Testis (tissue), 3 donors: ENCODE data around the gene EHHADH. TPM values are rescaled to one million over a fixed set of nuclear protein-coding genes. Genes with fewer than 3 reads are reported as not detected.
A peak's percentile ranks its signal among the peaks of the same experiment; 100 is the strongest.

ENCODE experiments used
- DNase-seq: peaks from one replicate; pipeline ENCODE4 v3.0.0-alpha.2; 2019
- H3K27ac ChIP-seq, 2 donors: fragments of 200-600 bp; sonication (generic); one replicate each; pipeline ENCODE4 v1.5.1; 2019
- H3K27me3 ChIP-seq: fragments of 200-600 bp; sonication (generic); one replicate; pipeline ENCODE4 v1.5.1; 2019
- H3K36me3 ChIP-seq: fragments of 200-600 bp; sonication (generic); one replicate; pipeline ENCODE4 v1.5.1; 2017; ENCODE audit warnings: low read depth; ENCODE audit errors: missing control alignments
- H3K4me1 ChIP-seq: fragments of 200-600 bp; sonication (generic); one replicate; pipeline ENCODE4 v1.5.1; 2019
- H3K4me3 ChIP-seq, 2 donors: fragments of 200-600 bp; sonication (generic); one replicate each; pipeline ENCODE4 v1.5.1; 2017 to 2019
- H3K9me3 ChIP-seq: fragments of 200-600 bp; sonication (generic); one replicate; pipeline ENCODE4 v1.5.1; 2017
- CTCF ChIP-seq, 3 experiments: fragments of 450-650 bp in 2 of 3; fragments of 200-600 bp in 1 of 3; sonication (generic) in 1 of 3; IDR thresholded peaks; one replicate each; pipeline ENCODE4 v1.5.1; 2016 to 2019; ENCODE audit warnings: antibody characterized with exemption in 3 of 3, mild to moderate bottlenecking in 2 of 3, moderate library complexity in 1 of 3
- POLR2A ChIP-seq: fragments of 450-650 bp; IDR thresholded peaks from one replicate; pipeline ENCODE4 v1.6.1; 2017; ENCODE audit warnings: antibody characterized with exemption, mild to moderate bottlenecking, moderate library complexity
- WGBS, 2 donors: methylation state at CpG; one replicate each; pipeline ENCODE4 v1.1.5; 2018; 5-methylcytosine and 5-hydroxymethylcytosine counted together
- intact Hi-C: fragments of 100-400 bp; cut with DNase I; formaldehyde crosslinking; loops from one replicate; pipeline ENCODE4 v1.15.1; 2023; ENCODE audit warnings: low total_unique reads
- polyA plus RNA-seq: library from polyadenylated mRNA; stranded (reverse); fragments of 350-450 nt; fragmentation: Illumina TruSeq; extraction: RNeasy Lipid Tissue Mini Kit (QIAGEN cat#74804); gene quantifications from one replicate; pipeline ENCODE4 v1.2.3, GENCODE V29; 2014; ENCODE audit warnings: low read depth, low replicate concordance; ENCODE audit not compliant: insufficient read depth
- total RNA-seq, 2 donors: library from RNA; depleted of rRNA; stranded (reverse); fragments of >200 nt; gene quantifications; one replicate each; pipeline ENCODE4 v1.2.3, GENCODE V29; 2016

The EHHADH gene
- total and polyA plus RNA-seq, 3 donors from 2014 or later: 5.2 to 7.5 (median 6.1) TPM

- Histone ChIP-seq H3K4me1 (no peaks in the 10 kb centered on the region), H3K9me3 (no peaks in the 10 kb centered on the region), H3K36me3 (no peaks in the 10 kb centered on the region), H3K4me3 (no peak overlapping the region), H3K27me3 (no peaks in the 10 kb centered on the region), H3K27ac (no peak overlapping the region)
- DNase-seq: no peak
- intact Hi-C loops: no loop called here
- no peak for TF ChIP-seq CTCF (IDR thresholded peaks at IDR 0.05)
- no peak for TF ChIP-seq POLR2A
- WGBS, 2 donors: 65 to 75% methylated on average over 2 of the region's 2 CpGs
Measured at GRCh38 chr3:185268194-185268962, 14.5 kb upstream of the EHHADH start.

GRCh38 chr3:185267193-185267592 lies 13.3 kb upstream of the EHHADH start:
- Histone ChIP-seq H3K4me1 (no peaks in the 10 kb centered on the region), H3K4me3 (no peak overlapping the region), H3K27ac (no peak overlapping the region), H3K9me3 (no peaks in the 10 kb centered on the region), H3K27me3 (no peaks in the 10 kb centered on the region), H3K36me3 (no peaks in the 10 kb centered on the region)
- TF ChIP-seq CTCF (IDR thresholded peaks at IDR 0.05) (no peak), POLR2A (no peak)
- intact Hi-C loops: no loop called here
- no peak for DNase-seq
- 89 to 95% methylated on average over 3 of the region's 3 CpGs for WGBS, 2 donors

- Histone ChIP-seq H3K36me3 (no peaks in the 10 kb centered on the region), H3K27me3 (no peaks in the 10 kb centered on the region), H3K27ac (no peak overlapping the region), H3K4me1 (no peaks in the 10 kb centered on the region), H3K9me3 (no peaks in the 10 kb centered on the region), H3K4me3 (no peak overlapping the region)
- TF ChIP-seq CTCF (IDR thresholded peaks at IDR 0.05) (no peak), POLR2A (no peak)
- peak; percentile 24 for DNase-seq
- 87 to 88% methylated on average over 25 of the region's 25 CpGs for WGBS, 2 donors
- intact Hi-C loops: no loop called here
Measured at GRCh38 chr3:185264849-185265553, 11.2 kb upstream of the EHHADH start.

GRCh38 chr3:185263423-185263822 lies 9.6 kb upstream of the EHHADH start:
- DNase-seq: no peak
- H3K9me3 ChIP-seq: no peaks in the 10 kb centered on the region
- H3K36me3 ChIP-seq: no peaks in the 10 kb centered on the region
- H3K27me3 ChIP-seq: no peaks in the 10 kb centered on the region
- H3K4me1 ChIP-seq: no peaks in the 10 kb centered on the region
- intact Hi-C loops: no loop called here
- no peak overlapping the region for H3K27ac ChIP-seq
- TF ChIP-seq POLR2A: no peak
- TF ChIP-seq CTCF (IDR thresholded peaks at IDR 0.05): no peak
- H3K4me3 ChIP-seq: no peak overlapping the region
- 90 to 96% methylated on average over 4 of the region's 4 CpGs for WGBS, 2 donors
